ENCODE results near the gene PBOV1.
"Not testable (repeated sequence)": the region's sequence is repeated elsewhere in the genome, so short reads cannot be mapped to it uniquely, and the experiment has no call there.

Gene PBOV1

GRCh38 chr6:138219901-138220300 is 1.6 kb upstream of the PBOV1 start:
- Histone ChIP-seq H3K27me3 (replicated peaks in 2 of 5; ENCODE audit: control insufficient read depth in 4 of 5, insufficient read depth in 5 of 5, low read length in 4 of 5) (peaks cover 0 to 7% (median 0%) of the 10 kb centered on the region in 5 experiments), H3K4me1 (ENCODE audit: control extremely low read depth in 1 of 4, control insufficient read depth in 4 of 4, insufficient read depth in 4 of 4, low read length in 3 of 4) (no peaks in the 10 kb centered on the region), H3K9me3 (ENCODE audit: control extremely low read depth in 1 of 5, control insufficient read depth in 4 of 5, insufficient read depth in 2 of 5, low read depth in 1 of 5, low read length in 4 of 5) (no peaks in the 10 kb centered on the region), H3K27ac (ENCODE audit: insufficient read depth in 1 of 2, low read depth in 1 of 2, low read length in 2 of 2, poor library complexity in 1 of 2, severe bottlenecking in 2 of 2) (no peak overlapping the region), H3K4me3 (ENCODE audit: control insufficient read depth in 1 of 7, extremely low read depth in 1 of 7, insufficient read depth in 4 of 7, low read depth in 2 of 7, low read length in 6 of 7) (no peak overlapping the region), H3K36me3 (ENCODE audit: control insufficient read depth in 4 of 4, insufficient read depth in 4 of 4, low read length in 3 of 4) (no peaks in the 10 kb centered on the region)
- no peak for DNase-seq
- ChIA-PET POLR2A (no interaction called here), CTCF (no interaction called here)
- 100% methylated on average over 2 of the region's 4 CpGs for WGBS (ENCODE audit: insufficient coverage)

DNA sequence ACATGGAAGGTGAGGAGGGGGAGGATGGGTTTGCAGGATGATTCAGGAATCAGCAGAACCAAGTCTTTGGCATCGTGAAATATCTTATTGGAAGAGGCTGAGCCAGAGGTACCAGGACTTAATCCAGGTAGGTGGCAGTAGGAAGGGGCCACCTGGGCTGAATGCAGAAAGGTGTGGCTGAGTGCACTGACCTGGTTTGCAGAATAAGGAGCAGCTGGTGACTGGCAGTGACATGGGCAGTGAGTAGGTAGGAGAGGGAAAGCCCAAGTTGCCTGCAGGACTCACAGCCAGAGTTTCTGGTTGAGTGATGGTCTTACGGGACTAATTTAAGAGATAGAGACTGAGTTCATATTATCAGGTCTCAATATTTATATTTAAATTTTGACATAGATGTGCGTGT is 1.1 kb upstream of the PBOV1 start:
- no CpG with 5 or more reads among the region's 3 CpGs for WGBS (ENCODE audit: insufficient coverage)
- CTCF ChIA-PET = no interaction called here

GRCh38 chr6:138215093-138215782 is 3.1 kb downstream of the PBOV1 start:
- POLR2A ChIA-PET = no interaction called here
- Histone ChIP-seq H3K27me3 (replicated peaks in 2 of 5; ENCODE audit: control insufficient read depth in 4 of 5, insufficient read depth in 5 of 5, low read length in 4 of 5) (peaks cover 0 to 4% (median 0%) of the 10 kb centered on the region in 5 experiments), H3K4me3 (ENCODE audit: control insufficient read depth in 1 of 7, extremely low read depth in 1 of 7, insufficient read depth in 4 of 7, low read depth in 2 of 7, low read length in 6 of 7) (no peak overlapping the region), H3K36me3 (ENCODE audit: control insufficient read depth in 4 of 4, insufficient read depth in 4 of 4, low read length in 3 of 4) (no peaks in the 10 kb centered on the region), H3K27ac (ENCODE audit: insufficient read depth in 1 of 2, low read depth in 1 of 2, low read length in 2 of 2, poor library complexity in 1 of 2, severe bottlenecking in 2 of 2) (no peak overlapping the region), H3K4me1 (ENCODE audit: control extremely low read depth in 1 of 4, control insufficient read depth in 4 of 4, insufficient read depth in 4 of 4, low read length in 3 of 4) (no peaks in the 10 kb centered on the region), H3K9me3 (ENCODE audit: control extremely low read depth in 1 of 5, control insufficient read depth in 4 of 5, insufficient read depth in 2 of 5, low read depth in 1 of 5, low read length in 4 of 5) (no peaks in the 10 kb centered on the region)
- DNase-seq = no peak
- WGBS (ENCODE audit: insufficient coverage) = 99% methylated on average over 6 of the region's 7 CpGs
- CTCF ChIA-PET = no interaction called here

More for the DNA sequence above, 1.1 kb upstream of the PBOV1 start:
- Histone ChIP-seq H3K9me3 (ENCODE audit: control extremely low read depth in 1 of 5, control insufficient read depth in 4 of 5, insufficient read depth in 2 of 5, low read depth in 1 of 5, low read length in 4 of 5) (no peaks in the 10 kb centered on the region), H3K27ac (ENCODE audit: insufficient read depth in 1 of 2, low read depth in 1 of 2, low read length in 2 of 2, poor library complexity in 1 of 2, severe bottlenecking in 2 of 2) (no peak overlapping the region), H3K4me3 (ENCODE audit: control insufficient read depth in 1 of 7, extremely low read depth in 1 of 7, insufficient read depth in 4 of 7, low read depth in 2 of 7, low read length in 6 of 7) (no peak overlapping the region), H3K27me3 (replicated peaks in 2 of 5; ENCODE audit: control insufficient read depth in 4 of 5, insufficient read depth in 5 of 5, low read length in 4 of 5) (peaks cover 0 to 7% (median 0%) of the 10 kb centered on the region in 5 experiments), H3K36me3 (ENCODE audit: control insufficient read depth in 4 of 4, insufficient read depth in 4 of 4, low read length in 3 of 4) (no peaks in the 10 kb centered on the region), H3K4me1 (ENCODE audit: control extremely low read depth in 1 of 4, control insufficient read depth in 4 of 4, insufficient read depth in 4 of 4, low read length in 3 of 4) (no peaks in the 10 kb centered on the region)
- POLR2A ChIA-PET = no interaction called here
- no peak for DNase-seq

DNA sequence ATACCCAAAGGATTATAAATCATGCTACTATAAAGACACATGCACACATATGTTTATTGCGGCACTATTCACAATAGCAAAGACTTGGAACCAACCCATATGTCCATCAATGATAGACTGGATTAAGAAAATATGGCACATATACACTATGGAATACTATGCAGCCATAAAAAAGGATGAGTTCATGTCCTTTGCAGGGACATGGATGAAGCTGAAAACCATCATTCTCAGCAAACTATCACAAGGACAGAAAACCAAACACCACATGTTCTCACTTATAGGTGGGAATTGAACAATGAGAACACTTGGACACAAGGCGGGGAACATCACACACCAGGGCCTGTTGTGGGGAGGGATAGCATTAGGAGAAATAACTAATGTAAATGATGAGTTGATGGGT is 5.8 kb downstream of the PBOV1 start:
- H3K27me3 ChIP-seq (replicated peaks in 2 of 5; ENCODE audit: control insufficient read depth in 4 of 5, insufficient read depth in 5 of 5, low read length in 4 of 5); POLR2A ChIA-PET; H3K36me3 ChIP-seq (ENCODE audit: control insufficient read depth in 4 of 4, insufficient read depth in 4 of 4, low read length in 3 of 4); H3K9me3 ChIP-seq (ENCODE audit: control extremely low read depth in 1 of 5, control insufficient read depth in 4 of 5, insufficient read depth in 2 of 5, low read depth in 1 of 5, low read length in 4 of 5); DNase-seq; H3K4me1 ChIP-seq (ENCODE audit: control extremely low read depth in 1 of 4, control insufficient read depth in 4 of 4, insufficient read depth in 4 of 4, low read length in 3 of 4); H3K4me3 ChIP-seq (ENCODE audit: control insufficient read depth in 1 of 7, extremely low read depth in 1 of 7, insufficient read depth in 4 of 7, low read depth in 2 of 7, low read length in 6 of 7); H3K27ac ChIP-seq (ENCODE audit: insufficient read depth in 1 of 2, low read depth in 1 of 2, low read length in 2 of 2, poor library complexity in 1 of 2, severe bottlenecking in 2 of 2); CTCF ChIA-PET: not testable (repeated sequence)
- no CpG with 5 or more reads among the region's 2 CpGs for WGBS (ENCODE audit: insufficient coverage)

DNA sequence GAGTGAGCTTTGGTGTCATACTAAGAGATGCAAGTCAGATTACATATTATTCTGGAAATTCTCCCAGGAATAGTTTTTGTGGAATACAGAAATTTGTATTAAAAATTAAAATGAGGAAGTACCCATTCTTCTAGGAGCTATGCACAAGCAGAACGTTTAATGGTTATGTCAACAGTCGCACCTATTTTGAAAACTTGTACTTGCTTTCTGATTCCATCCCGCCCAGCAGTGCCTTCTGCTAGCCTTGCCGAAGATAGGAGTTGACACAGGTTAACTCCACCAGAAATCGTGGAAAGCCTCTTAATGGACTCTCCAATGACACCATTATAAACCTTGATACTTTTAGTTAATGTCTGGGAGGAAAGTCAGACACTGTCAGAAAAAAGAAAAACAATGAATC is 6.7 kb downstream of the PBOV1 start:
- no peak for DNase-seq
- Histone ChIP-seq H3K36me3 (ENCODE audit: control insufficient read depth in 4 of 4, insufficient read depth in 4 of 4, low read length in 3 of 4) (no peaks in the 10 kb centered on the region), H3K27me3 (replicated peaks in 2 of 5; ENCODE audit: control insufficient read depth in 4 of 5, insufficient read depth in 5 of 5, low read length in 4 of 5) (peaks cover 0 to 4% (median 0%) of the 10 kb centered on the region in 5 experiments), H3K27ac (ENCODE audit: insufficient read depth in 1 of 2, low read depth in 1 of 2, low read length in 2 of 2, poor library complexity in 1 of 2, severe bottlenecking in 2 of 2) (no peak overlapping the region), H3K9me3 (ENCODE audit: control extremely low read depth in 1 of 5, control insufficient read depth in 4 of 5, insufficient read depth in 2 of 5, low read depth in 1 of 5, low read length in 4 of 5) (no peaks in the 10 kb centered on the region), H3K4me1 (ENCODE audit: control extremely low read depth in 1 of 4, control insufficient read depth in 4 of 4, insufficient read depth in 4 of 4, low read length in 3 of 4) (no peaks in the 10 kb centered on the region), H3K4me3 (ENCODE audit: control insufficient read depth in 1 of 7, extremely low read depth in 1 of 7, insufficient read depth in 4 of 7, low read depth in 2 of 7, low read length in 6 of 7) (no peak overlapping the region)
- CTCF ChIA-PET = interaction anchor here (1.2 kb wide), 1 partner anchor 12 kb away, joined by 4 read pairs; no protein-coding TSS in a partner anchor
- POLR2A ChIA-PET = no interaction called here
- 71% methylated on average over 3 of the region's 5 CpGs for WGBS (ENCODE audit: insufficient coverage)

DNA sequence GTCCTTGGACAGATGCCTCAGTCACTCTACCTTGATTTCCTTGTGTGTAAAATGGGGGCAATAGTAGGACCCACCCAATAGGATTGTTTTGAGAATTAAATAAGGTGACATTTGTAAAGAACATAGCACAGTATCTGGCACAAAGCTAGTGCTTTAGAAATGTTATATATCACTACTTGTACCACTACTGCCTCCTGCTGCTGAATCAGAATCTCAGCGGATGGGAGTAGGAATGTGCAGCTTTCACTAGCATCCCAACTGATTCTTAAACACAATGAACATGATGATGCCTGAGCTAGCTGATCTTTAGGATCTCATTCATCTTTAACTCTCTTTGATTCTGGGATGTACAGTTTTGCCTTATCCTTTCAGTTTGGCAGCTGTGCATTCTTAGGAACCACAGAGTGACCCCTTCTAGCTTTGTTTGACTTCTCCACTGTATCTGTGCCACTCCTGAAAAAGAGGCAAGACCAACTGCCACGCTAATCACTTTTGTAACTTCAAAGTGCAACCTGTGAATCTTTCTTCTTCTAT is 7.2 kb downstream of the PBOV1 start:
- ChIA-PET CTCF (interaction anchor here (0.8 to 1.2 kb wide), 2 partner anchors 11 to 12 kb away, joined by 3 to 4 read pairs; no protein-coding TSS in a partner anchor), POLR2A (interaction anchor here (0.5 kb wide), 1 partner anchor 1728 kb away, joined by 4 read pairs; no protein-coding TSS in a partner anchor)
- Histone ChIP-seq H3K4me1 (ENCODE audit: control extremely low read depth in 1 of 4, control insufficient read depth in 4 of 4, insufficient read depth in 4 of 4, low read length in 3 of 4) (no peaks in the 10 kb centered on the region), H3K27ac (ENCODE audit: insufficient read depth in 1 of 2, low read depth in 1 of 2, low read length in 2 of 2, poor library complexity in 1 of 2, severe bottlenecking in 2 of 2) (no peak overlapping the region), H3K4me3 (ENCODE audit: control insufficient read depth in 1 of 7, extremely low read depth in 1 of 7, insufficient read depth in 4 of 7, low read depth in 2 of 7, low read length in 6 of 7) (no peak overlapping the region), H3K27me3 (replicated peaks in 2 of 5; ENCODE audit: control insufficient read depth in 4 of 5, insufficient read depth in 5 of 5, low read length in 4 of 5) (no peaks in the 10 kb centered on the region), H3K36me3 (ENCODE audit: control insufficient read depth in 4 of 4, insufficient read depth in 4 of 4, low read length in 3 of 4) (no peaks in the 10 kb centered on the region), H3K9me3 (ENCODE audit: control extremely low read depth in 1 of 5, control insufficient read depth in 4 of 5, insufficient read depth in 2 of 5, low read depth in 1 of 5, low read length in 4 of 5) (no peaks in the 10 kb centered on the region)
- WGBS (ENCODE audit: insufficient coverage) = 100% methylated on average over 1 of the region's 2 CpGs
- no peak for DNase-seq

DNA sequence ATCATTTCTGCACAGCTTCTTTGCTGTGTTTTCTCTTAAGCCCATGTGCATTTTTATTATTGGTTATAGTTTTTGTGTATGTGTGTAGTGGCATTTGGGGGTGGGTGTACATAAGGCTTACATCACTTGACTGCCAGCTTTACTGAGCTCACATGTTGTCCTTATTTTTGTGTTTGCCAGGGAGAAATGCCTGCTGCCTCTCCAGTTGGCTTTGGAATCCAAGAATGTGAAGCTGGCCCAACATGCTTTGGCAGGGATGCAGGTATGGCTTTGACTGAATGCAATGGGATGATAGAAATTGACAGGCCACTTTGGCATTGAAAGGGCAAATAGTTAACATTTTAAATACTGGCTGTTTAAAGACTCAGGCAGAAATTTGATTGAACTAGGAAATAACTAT is 11.4 kb downstream of the PBOV1 start:
- CTCF ChIA-PET = no interaction called here
- no peak for DNase-seq
- POLR2A ChIA-PET = no interaction called here
- H3K36me3 ChIP-seq (ENCODE audit: control insufficient read depth in 4 of 4, insufficient read depth in 4 of 4, low read length in 3 of 4) = no peaks in the 10 kb centered on the region
- no peaks in the 10 kb centered on the region for H3K9me3 ChIP-seq (ENCODE audit: control extremely low read depth in 1 of 5, control insufficient read depth in 4 of 5, insufficient read depth in 2 of 5, low read depth in 1 of 5, low read length in 4 of 5)
- H3K4me1 ChIP-seq (ENCODE audit: control extremely low read depth in 1 of 4, control insufficient read depth in 4 of 4, insufficient read depth in 4 of 4, low read length in 3 of 4) = no peaks in the 10 kb centered on the region
- no peak overlapping the region for H3K4me3 ChIP-seq (ENCODE audit: control insufficient read depth in 1 of 7, extremely low read depth in 1 of 7, insufficient read depth in 4 of 7, low read depth in 2 of 7, low read length in 6 of 7)
- no peaks in the 10 kb centered on the region for H3K27me3 ChIP-seq (replicated peaks in 2 of 5; ENCODE audit: control insufficient read depth in 4 of 5, insufficient read depth in 5 of 5, low read length in 4 of 5)
- H3K27ac ChIP-seq (ENCODE audit: insufficient read depth in 1 of 2, low read depth in 1 of 2, low read length in 2 of 2, poor library complexity in 1 of 2, severe bottlenecking in 2 of 2) = no peak overlapping the region

All from common myeloid progenitor, CD34-positive (primary cell).